Mesendoderm (in vitro differentiated cells): ENCODE measurements around the gene KCNK13. TPM values are rescaled to one million over a fixed set of nuclear protein-coding genes. Genes with fewer than 3 reads are reported as not detected.

ENCODE experiments used
- small RNA-seq: library from polyadenylated mRNA; stranded (forward); fragments of <200 nt; extraction: miRNeasy Mini kit (QIAGEN cat#:217004); gene quantifications from one replicate; pipeline ENCODE3, GENCODE V24; 2013; ENCODE audit not compliant: insufficient read depth

The KCNK13 gene

Small RNA genes lying within 50 kb of the gene (small RNA-seq; reads per million reads assigned to genes)
- not detected for gene RF00019
